ENCODE results near the gene BANF1.

- TF ChIP-seq, protein P1, sequence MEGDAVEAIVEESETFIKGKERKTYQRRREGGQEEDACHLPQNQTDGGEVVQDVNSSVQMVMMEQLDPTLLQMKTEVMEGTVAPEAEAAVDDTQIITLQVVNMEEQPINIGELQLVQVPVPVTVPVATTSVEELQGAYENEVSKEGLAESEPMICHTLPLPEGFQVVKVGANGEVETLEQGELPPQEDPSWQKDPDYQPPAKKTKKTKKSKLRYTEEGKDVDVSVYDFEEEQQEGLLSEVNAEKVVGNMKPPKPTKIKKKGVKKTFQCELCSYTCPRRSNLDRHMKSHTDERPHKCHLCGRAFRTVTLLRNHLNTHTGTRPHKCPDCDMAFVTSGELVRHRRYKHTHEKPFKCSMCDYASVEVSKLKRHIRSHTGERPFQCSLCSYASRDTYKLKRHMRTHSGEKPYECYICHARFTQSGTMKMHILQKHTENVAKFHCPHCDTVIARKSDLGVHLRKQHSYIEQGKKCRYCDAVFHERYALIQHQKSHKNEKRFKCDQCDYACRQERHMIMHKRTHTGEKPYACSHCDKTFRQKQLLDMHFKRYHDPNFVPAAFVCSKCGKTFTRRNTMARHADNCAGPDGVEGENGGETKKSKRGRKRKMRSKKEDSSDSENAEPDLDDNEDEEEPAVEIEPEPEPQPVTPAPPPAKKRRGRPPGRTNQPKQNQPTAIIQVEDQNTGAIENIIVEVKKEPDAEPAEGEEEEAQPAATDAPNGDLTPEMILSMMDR (IDR thresholded peaks at IDR 0.05) = no peak
- TF ChIP-seq POLR2A (IDR thresholded peaks at IDR 0.05) (no peak), POLR2AphosphoS5 (IDR thresholded peaks at IDR 0.05) (no peak)
Observed at GRCh38 chr11:65976216-65977176, 25.8 kb upstream of the BANF1 start.

All from gastroesophageal sphincter (tissue), 3 donors.